Fibroblast of villous mesenchyme (primary cell): ENCODE data around the gene LIMK2. TPM values are rescaled to one million over a fixed set of nuclear protein-coding genes. Genes with fewer than 3 reads are reported as not detected.

Experiments
- DNase-seq: peaks from one replicate; pipeline ENCODE4 v3.0.0-alpha.2; 2010; ENCODE audit warnings: low read depth
- H3K4me3 ChIP-seq: 2 replicates; pipeline ENCODE4 v1.5.1; 2011; ENCODE audit warnings: low read depth, mild to moderate bottlenecking, low read length
- CTCF ChIP-seq: IDR thresholded peaks from 2 replicates; pipeline ENCODE4 v1.5.1; 2012; ENCODE audit warnings: low read depth, mild to moderate bottlenecking, low read length; ENCODE audit not compliant: insufficient read depth
- total RNA-seq: library from RNA; depleted of rRNA; stranded (reverse); fragments of >200 nt; gene quantifications from 2 replicates; pipeline ENCODE4 v1.2.3, GENCODE V29; 2012

The LIMK2 gene
- total RNA-seq, 1 donor = 50.1 TPM

- DNase-seq = no peak
- no peak overlapping the region for H3K4me3 ChIP-seq
- TF ChIP-seq CTCF = no peak
Observed at GRCh38 chr22:31269892-31270579, 57.9 kb downstream of the LIMK2 start.

- no peak overlapping the region for H3K4me3 ChIP-seq
- DNase-seq = no peak
- TF ChIP-seq CTCF = no peak
Observed at GRCh38 chr22:31271026-31271425, 58.9 kb downstream of the LIMK2 start.

- DNase-seq = peak; percentile 23
- TF ChIP-seq CTCF = no peak
- H3K4me3 ChIP-seq = no peak overlapping the region
Observed at GRCh38 chr22:31271485-31271884, 59.4 kb downstream of the LIMK2 start.

GRCh38 chr22:31272522-31273446 is 60.7 kb downstream of the LIMK2 start:
- peak; percentile 73 for TF ChIP-seq CTCF
- no peak overlapping the region for H3K4me3 ChIP-seq
- DNase-seq = peak; percentile 64

GRCh38 chr22:31274017-31274416 is 61.9 kb downstream of the LIMK2 start:
- no peak overlapping the region for H3K4me3 ChIP-seq
- no peak for DNase-seq
- no peak for TF ChIP-seq CTCF

GRCh38 chr22:31275018-31275417 is 62.9 kb downstream of the LIMK2 start:
- no peak for DNase-seq
- H3K4me3 ChIP-seq = no peak overlapping the region
- TF ChIP-seq CTCF = no peak
